Measurements from ENCODE around the gene ANO1. TPM values are rescaled to one million over a fixed set of nuclear protein-coding genes. Genes with fewer than 3 reads are reported as not detected.

Gene ANO1
- total RNA-seq, 1 experiment from 2014 or later: 10.9 TPM

- no peak overlapping the region for H2BK15ac ChIP-seq (ENCODE audit: low read depth, low read length)
- H3K79me1 ChIP-seq (ENCODE audit: insufficient read depth, low read depth, low read length, poor library complexity, severe bottlenecking): no peaks in the 10 kb centered on the region
- Mint-ChIP-seq H3K4me1 (peaks cover 2 to 14% of the 10 kb centered on the region in 2 experiments), H3K36me3 (ENCODE audit: insufficient read depth in 1 of 3, low read depth in 3 of 3) (no peaks in the 10 kb centered on the region), H3K4me3 (no peak overlapping the region), H3K27ac (no peak overlapping the region), H3K27me3 (ENCODE audit: low read depth) (peaks cover 7% of the 10 kb centered on the region), H3K9me3 (no peaks in the 10 kb centered on the region)
- H2BK5ac ChIP-seq (ENCODE audit: insufficient read length, low read length): no peak overlapping the region
- no peak overlapping the region for H2AFZ ChIP-seq (ENCODE audit: low read length)
- H3T11ph ChIP-seq (ENCODE audit: low read length): no peak overlapping the region
- H2BK120ac ChIP-seq (ENCODE audit: low read depth, low read length, poor library complexity, severe bottlenecking): no peak overlapping the region
- H4K8ac ChIP-seq (replicated peaks; ENCODE audit: insufficient read length, low read depth, low read length): no peak overlapping the region
- H3K23ac ChIP-seq (ENCODE audit: insufficient read length, low read depth, low read length): no peak overlapping the region
- no peak overlapping the region for H2BK20ac ChIP-seq (ENCODE audit: low read depth, low read length, poor library complexity, severe bottlenecking)
- H3K27ac ChIP-seq (ENCODE audit: insufficient read length, low read depth, low read length): no peak overlapping the region
- H3K18ac ChIP-seq (ENCODE audit: insufficient read length, low read depth, low read length): no peak overlapping the region
- no peaks in the 10 kb centered on the region for H3K27me3 ChIP-seq (ENCODE audit: insufficient read depth, low read length)
- no peak overlapping the region for H4K5ac ChIP-seq (ENCODE audit: insufficient read length, low read depth, low read length)
- H3K9ac ChIP-seq (ENCODE audit: extremely low read depth, insufficient read length, low read length): no peak overlapping the region
- no peaks in the 10 kb centered on the region for H3K4me1 ChIP-seq (ENCODE audit: insufficient read depth, low read length)
- H3K4ac ChIP-seq (ENCODE audit: low read depth, low read length): no peak overlapping the region
- H3K23me2 ChIP-seq (ENCODE audit: insufficient read length, low read depth, low read length, poor library complexity, severe bottlenecking): no peaks in the 10 kb centered on the region
- no peak for DNase-seq
- H2BK12ac ChIP-seq (ENCODE audit: insufficient read length, low read depth, low read length): no peak overlapping the region
- TF ChIP-seq, protein P1, sequence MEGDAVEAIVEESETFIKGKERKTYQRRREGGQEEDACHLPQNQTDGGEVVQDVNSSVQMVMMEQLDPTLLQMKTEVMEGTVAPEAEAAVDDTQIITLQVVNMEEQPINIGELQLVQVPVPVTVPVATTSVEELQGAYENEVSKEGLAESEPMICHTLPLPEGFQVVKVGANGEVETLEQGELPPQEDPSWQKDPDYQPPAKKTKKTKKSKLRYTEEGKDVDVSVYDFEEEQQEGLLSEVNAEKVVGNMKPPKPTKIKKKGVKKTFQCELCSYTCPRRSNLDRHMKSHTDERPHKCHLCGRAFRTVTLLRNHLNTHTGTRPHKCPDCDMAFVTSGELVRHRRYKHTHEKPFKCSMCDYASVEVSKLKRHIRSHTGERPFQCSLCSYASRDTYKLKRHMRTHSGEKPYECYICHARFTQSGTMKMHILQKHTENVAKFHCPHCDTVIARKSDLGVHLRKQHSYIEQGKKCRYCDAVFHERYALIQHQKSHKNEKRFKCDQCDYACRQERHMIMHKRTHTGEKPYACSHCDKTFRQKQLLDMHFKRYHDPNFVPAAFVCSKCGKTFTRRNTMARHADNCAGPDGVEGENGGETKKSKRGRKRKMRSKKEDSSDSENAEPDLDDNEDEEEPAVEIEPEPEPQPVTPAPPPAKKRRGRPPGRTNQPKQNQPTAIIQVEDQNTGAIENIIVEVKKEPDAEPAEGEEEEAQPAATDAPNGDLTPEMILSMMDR (conservative IDR thresholded peaks at IDR 0.05): no peak
- no peak overlapping the region for H4K91ac ChIP-seq (ENCODE audit: insufficient read length, low read depth, low read length)
- H3K4me2 ChIP-seq (ENCODE audit: insufficient read depth, insufficient read length, low read length): no peak overlapping the region
- H2AK5ac ChIP-seq (ENCODE audit: insufficient read length, low read length): no peak overlapping the region
- no peak overlapping the region for H3K56ac ChIP-seq (ENCODE audit: insufficient read length, low read depth, low read length)
- no peak overlapping the region for H3K14ac ChIP-seq (ENCODE audit: insufficient read depth, low read length)
- no CpG with 5 or more reads among the region's 24 CpGs for WGBS (ENCODE audit: extremely low coverage, insufficient read length, low lambda C conversion rate)
- no peaks in the 10 kb centered on the region for H3K79me2 ChIP-seq (ENCODE audit: insufficient read depth, low read length)
- H3K9me3 ChIP-seq (ENCODE audit: control insufficient read depth, low read depth, low read length): no peaks in the 10 kb centered on the region
- no peaks in the 10 kb centered on the region for H4K20me1 ChIP-seq (ENCODE audit: control insufficient read depth, insufficient read depth, insufficient read length)
These were observed 81.8 kb downstream of the ANO1 start for GRCh38 chr11:70159627-70160570.

All from H9 (cell line).